ENCODE results near the gene SH3D19.
"Not testable (repeated sequence)": the region's sequence is repeated elsewhere in the genome, so short reads cannot be mapped to it uniquely, and the experiment has no call there.

Gene SH3D19

GRCh38 chr4:151153585-151153984 lies 171.8 kb downstream of the SH3D19 start:
- H3K36me3 ChIP-seq (ENCODE audit: control insufficient read depth, insufficient read depth, low read length), result no peaks in the 10 kb centered on the region
- no peak overlapping the region for H3K4me3 ChIP-seq (ENCODE audit: low read depth, low read length)
- H3K9me3 ChIP-seq (ENCODE audit: control insufficient read depth, insufficient read depth, low read length), result no peaks in the 10 kb centered on the region

DNA sequence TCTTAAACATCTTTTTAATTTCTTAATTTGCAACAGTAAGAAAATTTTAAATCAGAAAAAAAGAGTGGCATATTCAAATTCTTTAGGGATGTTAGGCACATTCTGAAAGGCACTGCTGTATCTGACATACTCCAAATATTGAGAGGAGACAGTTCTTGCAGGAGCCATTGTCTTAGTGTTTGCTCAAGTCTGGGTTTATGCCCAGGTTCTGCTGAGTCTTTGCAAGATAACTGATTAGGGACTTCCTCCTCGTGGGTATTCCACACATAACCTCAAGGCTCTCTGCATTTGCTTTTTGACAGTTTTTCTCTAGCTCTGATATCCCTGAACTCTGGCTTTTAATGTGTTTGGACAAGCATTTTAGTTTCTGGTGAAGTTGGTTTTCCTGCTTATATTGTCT lies 173.4 kb downstream of the SH3D19 start:
- no peaks in the 10 kb centered on the region for H3K4me1 ChIP-seq (ENCODE audit: control insufficient read depth, insufficient read depth, low read length)
- no peaks in the 10 kb centered on the region for H3K9me3 ChIP-seq (ENCODE audit: control insufficient read depth, insufficient read depth, low read length)
- no peak overlapping the region for H3K9ac ChIP-seq (ENCODE audit: low read depth, low read length)
- no peaks in the 10 kb centered on the region for H3K27me3 ChIP-seq (ENCODE audit: control insufficient read depth, insufficient read depth, low read length)
- H3K4me3 ChIP-seq (ENCODE audit: low read depth, low read length), result no peak overlapping the region
- H3K36me3 ChIP-seq (ENCODE audit: control insufficient read depth, insufficient read depth, low read length), result no peaks in the 10 kb centered on the region

More at GRCh38 chr4:151153585-151153984, 171.8 kb downstream of the SH3D19 start:
- no peaks in the 10 kb centered on the region for H3K27me3 ChIP-seq (ENCODE audit: control insufficient read depth, insufficient read depth, low read length)
- no peak overlapping the region for H3K9ac ChIP-seq (ENCODE audit: low read depth, low read length)
- no peaks in the 10 kb centered on the region for H3K4me1 ChIP-seq (ENCODE audit: control insufficient read depth, insufficient read depth, low read length)

DNA sequence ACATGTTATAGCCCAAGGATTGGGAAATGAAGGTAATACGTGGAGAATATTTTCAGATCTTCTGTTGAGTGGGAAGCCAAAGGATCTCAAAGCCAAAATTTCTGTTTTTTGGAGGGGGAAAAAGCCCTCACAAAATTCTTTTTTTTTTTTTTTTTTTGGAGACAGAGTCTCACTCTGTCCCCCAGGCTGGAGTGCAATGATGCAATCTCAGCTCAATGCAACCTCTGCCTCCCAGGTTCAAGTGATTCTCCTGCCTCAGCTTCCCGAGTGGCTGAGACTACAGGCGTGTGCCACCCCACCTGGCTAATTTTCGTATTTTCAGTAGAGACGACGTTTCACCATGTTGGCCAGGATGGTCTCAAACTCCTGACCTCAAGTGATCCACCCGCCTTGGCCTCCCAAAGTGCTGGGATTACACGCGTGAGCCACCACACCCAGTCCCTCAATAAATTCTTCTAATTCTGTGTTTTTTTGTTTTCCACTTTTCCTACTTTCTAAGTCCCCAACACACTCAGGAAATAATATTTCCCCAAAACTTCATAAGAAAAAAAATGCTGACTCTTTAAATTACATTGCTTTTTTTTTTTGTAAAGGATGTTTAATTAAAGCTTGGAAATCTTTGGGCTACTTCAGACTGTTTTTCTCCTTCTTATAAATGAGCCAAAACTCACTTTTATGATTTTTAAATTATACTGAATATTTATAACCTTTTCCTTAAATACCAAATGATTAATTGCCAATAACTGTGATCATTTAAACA lies 174.4 kb downstream of the SH3D19 start:
- Histone ChIP-seq H3K4me1 (ENCODE audit: control insufficient read depth, insufficient read depth, low read length) (no peaks in the 10 kb centered on the region), H3K9me3 (ENCODE audit: control insufficient read depth, insufficient read depth, low read length) (no peaks in the 10 kb centered on the region), H3K27me3 (ENCODE audit: control insufficient read depth, insufficient read depth, low read length) (no peaks in the 10 kb centered on the region), H3K4me3 (ENCODE audit: low read depth, low read length) (no peak overlapping the region), H3K36me3 (ENCODE audit: control insufficient read depth, insufficient read depth, low read length) (no peaks in the 10 kb centered on the region), H3K9ac (ENCODE audit: low read depth, low read length) (no peak overlapping the region)

- Histone ChIP-seq H3K9me3 (ENCODE audit: control insufficient read depth, insufficient read depth, low read length) (no peaks in the 10 kb centered on the region), H3K27me3 (ENCODE audit: control insufficient read depth, insufficient read depth, low read length) (no peaks in the 10 kb centered on the region), H3K9ac (ENCODE audit: low read depth, low read length) (no peak overlapping the region), H3K4me1 (ENCODE audit: control insufficient read depth, insufficient read depth, low read length) (no peaks in the 10 kb centered on the region), H3K4me3 (ENCODE audit: low read depth, low read length) (no peak overlapping the region), H3K36me3 (ENCODE audit: control insufficient read depth, insufficient read depth, low read length) (no peaks in the 10 kb centered on the region)
Observed at GRCh38 chr4:151148261-151148660, 177.1 kb downstream of the SH3D19 start.

GRCh38 chr4:151147000-151147399 lies 178.4 kb downstream of the SH3D19 start:
- Histone ChIP-seq H3K36me3 (ENCODE audit: control insufficient read depth, insufficient read depth, low read length) (no peaks in the 10 kb centered on the region), H3K4me3 (ENCODE audit: low read depth, low read length) (no peak overlapping the region)

DNA sequence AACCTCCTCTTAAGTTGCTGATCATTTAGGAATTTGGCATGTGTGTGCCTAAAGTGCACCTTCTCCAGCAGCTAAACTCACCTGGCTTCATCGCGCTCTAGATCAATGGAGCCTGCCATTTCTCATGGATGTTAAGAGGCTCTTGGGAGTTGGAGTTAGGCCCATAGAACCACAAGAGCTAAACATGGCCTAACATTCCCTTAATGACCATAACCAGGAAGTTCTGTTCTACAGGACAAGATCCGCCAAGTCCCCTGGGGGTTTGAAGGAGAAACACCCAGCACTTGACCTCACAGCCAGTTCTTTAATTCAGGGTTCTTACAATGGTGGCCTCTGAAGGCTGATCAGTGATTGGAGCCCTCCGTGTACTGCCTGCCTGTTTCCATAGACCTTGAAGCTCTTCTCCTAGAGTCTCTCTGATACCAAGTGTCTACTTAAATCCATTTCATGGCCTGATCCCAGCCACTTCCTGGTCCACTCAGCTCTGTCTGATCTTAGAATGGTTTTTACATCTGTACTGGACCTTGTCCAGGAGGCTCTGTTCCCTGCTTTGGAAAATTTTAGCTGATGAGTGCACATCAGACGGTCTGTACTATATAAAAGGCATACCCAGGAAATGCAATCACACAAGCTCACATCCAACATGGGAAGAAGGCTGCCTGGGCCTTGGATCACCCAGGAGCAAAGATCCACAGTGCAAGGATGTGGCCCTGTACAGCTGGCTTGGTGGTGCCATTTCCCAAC lies 180.9 kb downstream of the SH3D19 start:
- Histone ChIP-seq H3K4me3 (ENCODE audit: low read depth, low read length) (no peak overlapping the region), H3K36me3 (ENCODE audit: control insufficient read depth, insufficient read depth, low read length) (peaks cover 2% of the 10 kb centered on the region), H3K9ac (ENCODE audit: low read depth, low read length) (no peak overlapping the region), H3K27me3 (ENCODE audit: control insufficient read depth, insufficient read depth, low read length) (no peaks in the 10 kb centered on the region), H3K9me3 (ENCODE audit: control insufficient read depth, insufficient read depth, low read length) (no peaks in the 10 kb centered on the region), H3K4me1 (ENCODE audit: control insufficient read depth, insufficient read depth, low read length) (no peaks in the 10 kb centered on the region)

More at GRCh38 chr4:151147000-151147399, 178.4 kb downstream of the SH3D19 start:
- H3K4me1 ChIP-seq (ENCODE audit: control insufficient read depth, insufficient read depth, low read length), result no peaks in the 10 kb centered on the region
- no peaks in the 10 kb centered on the region for H3K27me3 ChIP-seq (ENCODE audit: control insufficient read depth, insufficient read depth, low read length)
- H3K9ac ChIP-seq (ENCODE audit: low read depth, low read length), result no peak overlapping the region
- H3K9me3 ChIP-seq (ENCODE audit: control insufficient read depth, insufficient read depth, low read length), result no peaks in the 10 kb centered on the region

GRCh38 chr4:151143811-151144210 lies 181.6 kb downstream of the SH3D19 start:
- H3K4me3 ChIP-seq (ENCODE audit: low read depth, low read length), result no peak overlapping the region
- no peak overlapping the region for H3K9ac ChIP-seq (ENCODE audit: low read depth, low read length)
- H3K36me3 ChIP-seq (ENCODE audit: control insufficient read depth, insufficient read depth, low read length), result peaks cover 2% of the 10 kb centered on the region
- H3K9me3 ChIP-seq (ENCODE audit: control insufficient read depth, insufficient read depth, low read length), result no peaks in the 10 kb centered on the region
- no peaks in the 10 kb centered on the region for H3K4me1 ChIP-seq (ENCODE audit: control insufficient read depth, insufficient read depth, low read length)
- no peaks in the 10 kb centered on the region for H3K27me3 ChIP-seq (ENCODE audit: control insufficient read depth, insufficient read depth, low read length)

GRCh38 chr4:151143162-151143561 lies 182.2 kb downstream of the SH3D19 start:
- no peaks in the 10 kb centered on the region for H3K4me1 ChIP-seq (ENCODE audit: control insufficient read depth, insufficient read depth, low read length)
- H3K27me3 ChIP-seq (ENCODE audit: control insufficient read depth, insufficient read depth, low read length), result no peaks in the 10 kb centered on the region
- H3K36me3 ChIP-seq (ENCODE audit: control insufficient read depth, insufficient read depth, low read length), result peaks cover 2% of the 10 kb centered on the region
- H3K9me3 ChIP-seq (ENCODE audit: control insufficient read depth, insufficient read depth, low read length), result no peaks in the 10 kb centered on the region
- H3K4me3 ChIP-seq (ENCODE audit: low read depth, low read length), result no peak overlapping the region
- no peak overlapping the region for H3K9ac ChIP-seq (ENCODE audit: low read depth, low read length)

DNA sequence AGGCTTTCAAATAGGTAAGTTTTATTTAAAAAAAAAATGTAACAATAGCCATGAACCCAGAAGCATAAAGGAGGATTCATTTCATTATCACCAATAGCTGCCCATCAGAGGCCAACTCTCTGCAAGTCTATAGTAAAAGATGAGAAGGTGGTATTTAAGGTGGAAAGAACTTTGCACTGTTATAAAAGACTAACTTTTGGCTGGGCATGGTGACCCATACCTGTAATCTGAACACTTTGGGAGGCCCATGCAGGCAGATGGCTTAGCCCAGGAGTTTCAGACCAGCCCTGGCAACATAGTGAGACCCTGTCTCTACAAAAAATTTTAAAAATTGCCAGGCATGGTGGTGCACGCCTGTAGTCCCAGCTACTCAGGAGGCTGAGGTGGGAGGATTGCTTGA lies 182.6 kb downstream of the SH3D19 start:
- Histone ChIP-seq H3K4me3 (ENCODE audit: low read depth, low read length) (no peak overlapping the region), H3K27me3 (ENCODE audit: control insufficient read depth, insufficient read depth, low read length) (no peaks in the 10 kb centered on the region), H3K9me3 (ENCODE audit: control insufficient read depth, insufficient read depth, low read length) (no peaks in the 10 kb centered on the region), H3K36me3 (ENCODE audit: control insufficient read depth, insufficient read depth, low read length) (peaks cover 2% of the 10 kb centered on the region), H3K4me1 (ENCODE audit: control insufficient read depth, insufficient read depth, low read length) (no peaks in the 10 kb centered on the region), H3K9ac (ENCODE audit: low read depth, low read length) (no peak overlapping the region)

GRCh38 chr4:151139814-151140213 lies 185.6 kb downstream of the SH3D19 start:
- H3K4me3 ChIP-seq (ENCODE audit: low read depth, low read length), result no peak overlapping the region
- no peaks in the 10 kb centered on the region for H3K9me3 ChIP-seq (ENCODE audit: control insufficient read depth, insufficient read depth, low read length)
- no peak overlapping the region for H3K9ac ChIP-seq (ENCODE audit: low read depth, low read length)
- H3K4me1 ChIP-seq (ENCODE audit: control insufficient read depth, insufficient read depth, low read length), result no peaks in the 10 kb centered on the region
- H3K27me3 ChIP-seq (ENCODE audit: control insufficient read depth, insufficient read depth, low read length), result no peaks in the 10 kb centered on the region
- peaks cover 2% of the 10 kb centered on the region for H3K36me3 ChIP-seq (ENCODE audit: control insufficient read depth, insufficient read depth, low read length)

- not testable (repeated sequence) for H3K4me1 ChIP-seq (ENCODE audit: control insufficient read depth, insufficient read depth, low read length); H3K9ac ChIP-seq (ENCODE audit: low read depth, low read length); H3K9me3 ChIP-seq (ENCODE audit: control insufficient read depth, insufficient read depth, low read length); H3K36me3 ChIP-seq (ENCODE audit: control insufficient read depth, insufficient read depth, low read length); H3K4me3 ChIP-seq (ENCODE audit: low read depth, low read length); H3K27me3 ChIP-seq (ENCODE audit: control insufficient read depth, insufficient read depth, low read length)
Observed at GRCh38 chr4:151136048-151136447, 189.4 kb downstream of the SH3D19 start.

DNA sequence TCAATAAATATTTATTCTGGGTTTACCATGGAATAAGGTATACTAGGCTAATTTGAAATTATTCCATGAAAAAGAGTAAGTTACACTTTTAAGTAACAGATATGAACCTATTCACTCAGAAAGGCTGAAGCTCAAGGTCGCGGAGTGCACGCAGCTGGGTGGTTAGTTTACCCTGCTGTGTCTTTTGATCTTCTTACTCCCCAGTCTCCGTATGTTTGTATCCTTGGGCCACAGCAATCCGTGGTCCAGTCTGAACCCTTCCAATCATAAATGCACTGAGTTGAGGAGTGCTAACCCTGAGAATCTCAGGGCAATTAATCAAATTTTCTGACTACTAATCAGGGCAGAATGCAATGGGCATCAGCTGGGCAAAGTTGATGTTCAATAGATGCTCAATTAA lies 192.1 kb downstream of the SH3D19 start:
- H3K9ac ChIP-seq (ENCODE audit: low read depth, low read length), result no peak overlapping the region
- no peaks in the 10 kb centered on the region for H3K4me1 ChIP-seq (ENCODE audit: control insufficient read depth, insufficient read depth, low read length)
- no peak overlapping the region for H3K4me3 ChIP-seq (ENCODE audit: low read depth, low read length)
- H3K36me3 ChIP-seq (ENCODE audit: control insufficient read depth, insufficient read depth, low read length), result peaks cover 3% of the 10 kb centered on the region
- no peaks in the 10 kb centered on the region for H3K27me3 ChIP-seq (ENCODE audit: control insufficient read depth, insufficient read depth, low read length)
- no peaks in the 10 kb centered on the region for H3K9me3 ChIP-seq (ENCODE audit: control insufficient read depth, insufficient read depth, low read length)
